BLaER1 treated with 17β-estradiol and CSF1 and Interleukin-3, amounts not matched to agents 10 nM and 100 nM (cell line): ENCODE data around the gene UNC5C.

Source experiments
- H3K27ac ChIP-seq, 11 experiments: shearing (Covaris generic); formaldehyde crosslinking; 2 replicates each; pipeline ENCODE4 v1.8.1; 2022
- H3K27me3 ChIP-seq, 11 experiments: shearing (Covaris generic); formaldehyde crosslinking; 2 replicates each; pipeline ENCODE4 v1.8.1; 2022
- H3K36me3 ChIP-seq, 11 experiments: shearing (Covaris generic); formaldehyde crosslinking; 2 replicates each; pipeline ENCODE4 v1.8.1; 2022
- H3K4me1 ChIP-seq, 10 experiments: shearing (Covaris generic); formaldehyde crosslinking; 2 replicates each; pipeline ENCODE4 v1.8.1; 2022
- H3K4me2 ChIP-seq, 11 experiments: shearing (Covaris generic); formaldehyde crosslinking; 2 replicates each; pipeline ENCODE4 v1.8.1; 2022
- H3K4me3 ChIP-seq, 10 experiments: shearing (Covaris generic); formaldehyde crosslinking; 2 replicates each; pipeline ENCODE4 v1.8.1; 2022
- H3K9ac ChIP-seq, 11 experiments: shearing (Covaris generic); formaldehyde crosslinking; 2 replicates each; pipeline ENCODE4 v1.8.1; 2022
- H3K9me3 ChIP-seq, 11 experiments: shearing (Covaris generic); formaldehyde crosslinking; replicated peaks in 1 of 11; 2 replicates each; pipeline ENCODE4 v1.8.1; 2022
- H4K20me1 ChIP-seq, 11 experiments: shearing (Covaris generic); formaldehyde crosslinking; 2 replicates each; pipeline ENCODE4 v1.8.1; 2022
- Cebpa-rat ChIP-seq, 11 experiments: shearing (Covaris generic); IDR thresholded peaks; 2 replicates each; pipeline ENCODE4 v1.8.1; 2022

Gene UNC5C

DNA sequence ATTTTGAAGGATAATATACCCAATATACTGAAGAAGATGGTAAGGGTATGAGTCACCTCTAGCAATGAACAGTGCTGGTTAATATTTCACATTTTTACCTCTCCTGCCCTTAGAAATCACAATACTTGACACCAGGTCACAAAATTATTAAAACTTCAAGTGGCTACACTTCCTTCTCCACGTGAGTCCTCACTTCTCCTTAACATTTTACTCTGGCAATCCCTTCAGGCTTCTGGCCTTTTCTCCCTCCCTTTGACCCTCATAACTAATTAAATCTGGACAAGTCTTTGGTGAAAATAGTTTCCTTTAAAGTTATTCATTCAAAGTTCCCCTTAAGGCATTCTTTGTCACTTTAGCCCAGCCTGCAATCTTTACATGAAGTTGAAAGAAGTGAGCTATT, 190.4 kb downstream of the UNC5C start:
- Histone ChIP-seq H4K20me1 (no peaks in the 10 kb centered on the region), H3K4me3 (no peak overlapping the region), H3K27ac (no peak overlapping the region), H3K9ac (no peak overlapping the region), H3K4me2 (no peak overlapping the region), H3K4me1 (no peaks in the 10 kb centered on the region), H3K9me3 (no peaks in the 10 kb centered on the region), H3K27me3 (no peaks in the 10 kb centered on the region), H3K36me3 (no peaks in the 10 kb centered on the region)
- TF ChIP-seq Cebpa-rat (IDR thresholded peaks at IDR 0.05): no peak

DNA sequence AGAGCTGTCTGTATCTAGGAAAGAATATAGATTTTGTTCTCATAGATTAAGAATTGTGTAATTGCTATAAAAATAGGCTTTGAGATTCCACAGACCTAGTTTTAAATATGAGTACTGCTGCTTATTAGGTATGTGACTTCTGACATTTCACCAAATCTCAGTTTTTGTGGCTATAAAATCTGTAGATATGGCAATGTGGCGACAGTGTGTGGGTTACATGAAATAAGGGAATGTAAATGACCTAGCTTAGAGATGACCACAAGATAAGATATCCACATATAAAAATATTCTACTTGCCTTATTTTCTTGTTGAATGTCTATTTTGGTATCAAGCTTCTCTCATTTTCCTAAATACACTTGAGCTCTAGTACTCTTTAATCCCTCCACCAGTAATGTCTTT, 193.8 kb downstream of the UNC5C start:
- Histone ChIP-seq H3K4me1 (no peaks in the 10 kb centered on the region), H3K36me3 (no peaks in the 10 kb centered on the region), H3K4me2 (no peak overlapping the region), H4K20me1 (no peaks in the 10 kb centered on the region), H3K9me3 (no peaks in the 10 kb centered on the region), H3K9ac (no peak overlapping the region), H3K27ac (no peak overlapping the region), H3K4me3 (no peak overlapping the region), H3K27me3 (no peaks in the 10 kb centered on the region)
- no peak for TF ChIP-seq Cebpa-rat (IDR thresholded peaks at IDR 0.05)

DNA sequence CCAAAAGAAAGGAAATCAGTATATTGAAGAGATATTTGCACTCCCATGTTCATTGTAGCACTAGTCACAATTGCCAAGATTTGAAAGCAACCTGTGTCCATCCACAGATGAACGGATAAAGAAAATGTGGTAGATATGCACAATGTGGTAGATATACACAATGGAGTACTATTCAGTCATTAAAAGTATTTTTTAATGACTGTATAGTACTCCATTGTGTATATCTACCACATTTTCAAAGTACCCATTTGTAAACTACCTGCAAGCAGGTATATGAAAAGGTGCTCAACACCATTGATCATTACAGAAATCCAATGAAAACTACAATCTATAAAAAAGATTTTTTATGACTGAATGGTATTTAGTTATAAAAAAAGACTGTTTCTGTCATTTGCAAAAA, 200.4 kb downstream of the UNC5C start:
- TF ChIP-seq Cebpa-rat (IDR thresholded peaks at IDR 0.05): no peak
- Histone ChIP-seq H3K27me3 (no peaks in the 10 kb centered on the region), H4K20me1 (no peaks in the 10 kb centered on the region), H3K4me3 (no peak overlapping the region), H3K4me1 (no peaks in the 10 kb centered on the region), H3K27ac (no peak overlapping the region), H3K9ac (no peak overlapping the region), H3K36me3 (no peaks in the 10 kb centered on the region), H3K9me3 (peaks cover 6 to 48% (median 18%) of the 10 kb centered on the region in 11 experiments; a peak in 14 of 22 replicates), H3K4me2 (no peak overlapping the region)

DNA sequence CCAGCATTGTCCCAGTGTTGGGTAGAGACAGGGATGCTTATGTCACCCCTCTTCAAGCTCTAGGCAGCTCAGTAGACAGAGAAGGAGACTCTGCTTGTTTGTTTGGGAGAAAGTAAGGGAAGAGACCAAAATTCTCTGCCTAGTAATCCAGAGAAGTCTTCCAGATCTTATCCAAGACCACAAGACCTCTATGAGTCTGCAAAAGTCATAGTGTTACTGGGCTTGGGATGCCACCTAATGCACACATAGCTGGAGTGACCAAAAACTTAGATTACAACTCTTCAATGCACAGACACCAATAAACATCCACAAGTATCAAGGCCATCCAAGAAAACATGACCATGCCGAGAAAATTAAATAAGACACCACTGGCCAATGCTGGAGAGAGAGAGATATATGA, 205.5 kb downstream of the UNC5C start:
- H3K9ac ChIP-seq: no peak overlapping the region
- H3K9me3 ChIP-seq: peaks cover 7 to 52% (median 18%) of the 10 kb centered on the region in 11 experiments; a peak in 14 of 22 replicates
- no peaks in the 10 kb centered on the region for H3K27me3 ChIP-seq
- H3K4me2 ChIP-seq: no peak overlapping the region
- TF ChIP-seq Cebpa-rat (IDR thresholded peaks at IDR 0.05): no peak
- H4K20me1 ChIP-seq: no peaks in the 10 kb centered on the region
- no peak overlapping the region for H3K27ac ChIP-seq
- no peak overlapping the region for H3K4me3 ChIP-seq
- H3K36me3 ChIP-seq: no peaks in the 10 kb centered on the region
- no peaks in the 10 kb centered on the region for H3K4me1 ChIP-seq

DNA sequence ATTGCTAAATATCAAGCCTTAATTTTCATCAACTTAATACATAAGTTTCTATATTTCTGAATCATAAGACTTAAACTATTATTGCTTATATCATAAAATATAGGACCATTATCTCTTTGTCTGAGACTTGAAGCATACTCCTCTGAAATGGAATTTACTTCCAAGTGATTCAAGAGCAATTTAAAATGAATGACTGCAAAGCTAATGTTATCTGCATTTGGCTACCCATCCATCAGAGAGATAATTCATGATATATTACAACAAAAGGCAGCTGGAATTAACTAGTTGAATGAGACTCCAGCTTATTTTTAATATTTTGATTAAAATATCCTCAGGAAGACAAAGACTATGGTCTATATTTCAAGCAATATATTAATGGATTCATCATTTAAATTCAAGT, 208.6 kb downstream of the UNC5C start:
- no peak overlapping the region for H3K9ac ChIP-seq
- H3K4me1 ChIP-seq: no peaks in the 10 kb centered on the region
- no peak overlapping the region for H3K4me2 ChIP-seq
- peaks cover 0 to 24% (median 4%) of the 10 kb centered on the region in 11 experiments; a peak in 7 of 22 replicates for H3K9me3 ChIP-seq
- no peaks in the 10 kb centered on the region for H3K36me3 ChIP-seq
- no peak for TF ChIP-seq Cebpa-rat (IDR thresholded peaks at IDR 0.05)
- no peaks in the 10 kb centered on the region for H3K27me3 ChIP-seq
- H3K4me3 ChIP-seq: no peak overlapping the region
- no peak overlapping the region for H3K27ac ChIP-seq
- no peaks in the 10 kb centered on the region for H4K20me1 ChIP-seq

DNA sequence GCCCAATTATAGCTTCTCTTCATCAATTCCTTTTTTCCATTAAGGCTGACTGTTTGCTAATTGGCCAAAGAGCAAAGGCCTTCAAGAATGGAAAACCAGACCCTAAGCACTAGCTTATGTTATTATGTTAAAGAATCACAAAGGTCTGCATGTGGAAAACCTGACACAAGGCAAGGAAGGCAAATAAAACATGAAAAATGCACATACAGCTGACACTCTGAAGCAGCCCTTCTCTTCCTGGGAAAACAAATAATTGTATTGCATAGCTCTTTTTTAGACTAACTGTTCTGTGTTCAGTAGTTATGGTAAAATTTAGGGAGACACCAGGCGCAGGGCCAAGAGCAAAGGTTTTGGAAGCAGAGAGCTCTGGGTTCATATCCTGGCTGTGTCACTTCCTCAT, 223.1 kb downstream of the UNC5C start:
- peaks cover 0 to 5% (median 0%) of the 10 kb centered on the region in 11 experiments; a peak in 1 of 22 replicates for H3K9me3 ChIP-seq
- H3K27me3 ChIP-seq: no peaks in the 10 kb centered on the region
- no peak overlapping the region for H3K4me3 ChIP-seq
- no peaks in the 10 kb centered on the region for H3K36me3 ChIP-seq
- no peak overlapping the region for H3K4me2 ChIP-seq
- no peak overlapping the region for H3K27ac ChIP-seq
- H4K20me1 ChIP-seq: no peaks in the 10 kb centered on the region
- no peaks in the 10 kb centered on the region for H3K4me1 ChIP-seq
- TF ChIP-seq Cebpa-rat (IDR thresholded peaks at IDR 0.05): no peak
- H3K9ac ChIP-seq: no peak overlapping the region

DNA sequence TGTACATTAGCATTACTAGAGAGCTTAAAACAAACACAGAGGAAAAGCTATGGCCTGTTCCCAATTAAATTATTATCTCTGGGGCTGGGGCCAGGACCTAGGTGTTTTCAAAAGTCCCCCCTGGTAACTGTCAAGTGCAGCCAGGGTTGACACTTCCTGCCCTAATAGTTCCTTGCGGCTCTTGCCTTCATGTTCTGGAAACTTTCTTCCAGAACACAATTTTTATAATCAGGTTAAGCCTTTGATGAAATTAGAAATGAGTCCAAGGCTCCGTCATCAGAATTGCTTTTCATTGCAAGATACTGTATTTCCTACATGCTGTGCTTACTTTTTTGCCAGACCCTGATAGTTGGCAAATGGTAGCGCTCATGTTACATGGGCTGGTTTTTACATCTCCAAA, 229.6 kb downstream of the UNC5C start:
- Histone ChIP-seq H3K9ac (no peak overlapping the region), H3K4me3 (no peak overlapping the region), H3K9me3 (no peaks in the 10 kb centered on the region), H3K27me3 (no peaks in the 10 kb centered on the region), H4K20me1 (no peaks in the 10 kb centered on the region), H3K4me2 (no peak overlapping the region), H3K27ac (no peak overlapping the region), H3K36me3 (no peaks in the 10 kb centered on the region), H3K4me1 (no peaks in the 10 kb centered on the region; a peak in 1 of 20 replicates)
- TF ChIP-seq Cebpa-rat (IDR thresholded peaks at IDR 0.05): no peak

DNA sequence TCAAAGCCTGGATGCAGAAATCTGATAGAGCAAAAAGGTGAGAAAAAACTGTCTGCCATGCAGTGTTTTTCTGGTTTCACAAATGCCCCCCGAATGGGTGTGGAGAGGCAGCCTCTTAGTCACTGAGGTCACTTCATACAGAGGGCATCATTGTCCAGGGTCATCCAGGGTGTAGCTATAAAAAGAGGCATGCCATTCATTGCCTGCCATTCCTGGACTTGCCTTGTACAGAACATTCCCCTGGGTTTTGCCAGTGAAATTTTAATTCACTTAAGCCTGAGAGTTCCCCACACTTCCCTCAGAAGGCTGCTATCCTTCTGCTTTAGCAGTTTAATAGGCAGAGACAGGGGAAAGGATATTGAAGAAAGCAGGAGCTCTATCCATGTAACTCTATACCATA, 230.3 kb downstream of the UNC5C start:
- no peak overlapping the region for H3K4me2 ChIP-seq

DNA sequence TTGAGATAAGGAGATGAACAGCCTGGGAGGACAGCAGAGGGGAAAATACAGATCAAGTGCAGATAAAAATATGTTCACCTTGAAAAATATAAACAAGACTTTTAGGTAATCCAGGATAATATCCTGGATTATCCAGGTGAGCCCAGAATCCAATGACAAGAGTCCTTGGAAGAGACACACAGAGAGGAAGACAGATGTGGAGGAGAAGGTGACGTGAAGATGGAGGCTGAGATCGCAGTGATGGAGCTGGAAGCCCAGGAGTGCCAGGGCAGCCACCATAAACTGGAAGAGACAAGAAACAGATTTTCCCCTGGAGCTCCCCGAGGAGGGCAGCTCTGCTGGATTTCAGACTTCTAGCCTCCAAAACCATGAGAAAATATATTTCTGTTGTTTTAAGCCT, 230.7 kb downstream of the UNC5C start:
- H3K27me3 ChIP-seq: no peaks in the 10 kb centered on the region
- H3K36me3 ChIP-seq: no peaks in the 10 kb centered on the region
- H3K9ac ChIP-seq: no peak overlapping the region
- no peak overlapping the region for H3K4me3 ChIP-seq
- no peaks in the 10 kb centered on the region for H4K20me1 ChIP-seq
- H3K9me3 ChIP-seq: no peaks in the 10 kb centered on the region
- no peak overlapping the region for H3K27ac ChIP-seq
- H3K4me1 ChIP-seq: no peaks in the 10 kb centered on the region; a peak in 1 of 20 replicates
- H3K4me2 ChIP-seq: no peak overlapping the region
- no peak for TF ChIP-seq Cebpa-rat (IDR thresholded peaks at IDR 0.05)

More for the DNA sequence above, 230.3 kb downstream of the UNC5C start:
- H3K4me1 ChIP-seq: no peaks in the 10 kb centered on the region; a peak in 1 of 20 replicates
- no peak overlapping the region for H3K9ac ChIP-seq
- no peaks in the 10 kb centered on the region for H3K9me3 ChIP-seq
- TF ChIP-seq Cebpa-rat (IDR thresholded peaks at IDR 0.05): no peak
- no peaks in the 10 kb centered on the region for H4K20me1 ChIP-seq
- H3K36me3 ChIP-seq: no peaks in the 10 kb centered on the region
- H3K4me3 ChIP-seq: no peak overlapping the region
- H3K27me3 ChIP-seq: no peaks in the 10 kb centered on the region
- no peak overlapping the region for H3K27ac ChIP-seq

DNA sequence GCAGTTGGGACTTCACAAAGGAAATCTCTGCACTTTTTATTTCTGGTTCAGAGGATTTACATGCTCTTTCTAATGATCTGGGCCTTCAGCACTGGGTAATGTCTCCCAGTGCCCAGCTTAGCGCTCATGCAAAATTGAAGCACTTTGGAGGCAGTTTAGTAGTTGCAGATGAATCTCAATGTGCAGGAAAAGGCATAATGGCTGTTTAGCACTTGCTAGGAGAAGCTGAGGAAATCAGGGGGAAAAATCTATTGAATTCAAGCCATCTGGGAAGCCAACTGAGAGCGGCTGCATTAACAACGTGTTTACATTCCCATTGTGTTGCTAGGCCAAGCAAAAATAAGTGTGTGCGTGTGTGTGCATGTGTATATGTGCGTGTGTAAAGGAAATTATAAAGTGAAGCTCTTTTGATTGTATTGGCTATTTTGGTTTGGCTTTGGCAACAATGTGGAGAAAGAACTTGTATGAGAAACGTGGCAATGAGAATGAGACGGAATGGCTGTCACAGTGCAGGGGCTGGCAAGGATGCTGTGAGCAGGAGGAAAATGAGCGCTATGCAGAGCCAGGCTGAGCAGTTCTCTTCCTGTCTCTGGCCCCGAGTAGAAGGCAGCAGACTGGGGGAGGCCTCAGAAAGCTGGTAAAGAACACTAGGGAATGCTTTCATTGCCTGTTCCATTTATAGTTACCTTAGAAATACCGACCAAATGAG, 231.5 kb downstream of the UNC5C start:
- no peaks in the 10 kb centered on the region for H3K27me3 ChIP-seq
- H3K9me3 ChIP-seq: no peaks in the 10 kb centered on the region
- H3K27ac ChIP-seq: no peak overlapping the region
- no peaks in the 10 kb centered on the region for H3K36me3 ChIP-seq
- H3K4me2 ChIP-seq: no peak overlapping the region
- no peak for TF ChIP-seq Cebpa-rat (IDR thresholded peaks at IDR 0.05)
- no peaks in the 10 kb centered on the region for H4K20me1 ChIP-seq
- no peak overlapping the region for H3K9ac ChIP-seq
- H3K4me1 ChIP-seq: no peaks in the 10 kb centered on the region; a peak in 1 of 20 replicates
- no peak overlapping the region for H3K4me3 ChIP-seq
